ENCODE results near the gene DGKK.
"Not testable (repeated sequence)": the region's sequence is repeated elsewhere in the genome, so short reads cannot be mapped to it uniquely, and the experiment has no call there.

The DGKK gene

DNA sequence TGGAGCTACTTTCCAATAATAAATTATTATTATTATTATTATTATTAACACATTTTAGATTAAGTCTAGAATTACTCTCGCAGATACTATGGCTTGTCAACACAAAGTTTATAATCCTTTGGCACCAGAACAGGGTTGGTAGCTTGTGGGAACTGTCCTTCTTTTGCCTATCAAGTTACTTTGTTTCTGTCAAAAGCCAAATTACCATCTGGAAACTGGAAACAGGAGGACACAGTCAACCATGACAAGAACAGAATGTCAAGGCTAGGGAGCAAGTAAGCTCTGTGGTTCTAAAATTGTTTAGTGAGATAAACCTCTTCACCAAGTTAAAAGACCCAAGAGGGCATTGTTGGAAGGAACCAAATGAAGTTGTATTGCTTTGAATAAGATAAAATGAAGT lies 42.5 kb downstream of the DGKK start:
- no peak for DNase-seq (ENCODE audit: low spot score)

DNA sequence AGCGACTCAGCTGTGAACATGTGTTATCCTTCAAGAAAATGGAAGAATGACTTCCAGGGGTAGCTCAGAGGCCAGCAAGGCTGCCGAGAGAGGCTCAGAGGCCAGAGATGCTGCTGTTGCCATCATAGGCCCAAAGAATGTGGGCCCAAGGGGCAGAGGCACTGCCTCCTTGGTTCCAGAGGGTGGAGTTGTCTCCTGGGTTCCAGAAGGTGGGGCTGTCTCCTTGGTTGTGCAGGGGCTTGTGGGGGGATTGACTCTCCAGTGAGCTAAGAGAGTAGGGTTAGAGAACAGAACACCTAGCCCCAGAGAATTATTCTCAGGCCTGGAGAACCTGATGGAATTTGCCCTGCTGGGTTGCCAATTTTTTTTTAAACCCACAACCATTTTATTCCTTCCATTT lies 62.6 kb downstream of the DGKK start:
- DNase-seq (ENCODE audit: low spot score) = no peak

DNA sequence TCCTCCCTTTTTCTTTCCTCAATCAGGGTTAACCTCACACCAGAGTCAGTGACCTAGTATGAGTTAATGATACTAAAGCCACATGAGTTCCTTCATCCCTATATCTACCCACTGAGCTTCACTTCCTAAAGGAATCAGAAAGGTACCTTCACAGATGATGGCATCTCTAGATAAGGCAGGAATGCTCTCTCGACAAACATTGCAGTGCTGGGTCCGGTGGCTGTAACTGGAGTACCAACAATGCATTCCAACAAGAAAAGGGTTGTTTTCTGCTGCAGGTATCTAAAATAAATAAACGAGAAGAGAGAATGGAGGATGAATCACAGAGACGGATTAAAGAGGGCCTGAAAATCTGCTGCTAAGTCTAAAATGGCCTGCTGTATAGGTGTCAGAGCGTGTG lies 66.7 kb downstream of the DGKK start:
- no peak for DNase-seq (ENCODE audit: low spot score)

DNA sequence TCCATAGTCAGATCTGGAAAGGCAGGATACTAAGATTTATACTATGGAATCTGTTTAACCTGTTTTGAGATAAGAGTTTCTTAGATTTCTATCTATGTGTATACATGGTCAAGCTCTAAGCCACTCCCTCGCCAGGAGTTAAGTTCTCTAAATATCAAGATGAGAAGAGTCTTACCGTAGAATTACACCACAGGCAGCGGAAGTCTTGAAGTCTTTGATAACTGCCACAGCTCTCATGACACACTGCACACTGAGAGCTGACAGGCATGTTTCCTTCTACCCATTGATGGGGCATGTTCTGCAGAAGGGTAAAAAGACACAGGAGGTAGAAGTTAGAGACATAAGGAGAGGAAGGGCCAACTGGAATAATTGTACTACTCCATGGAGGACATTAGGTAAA lies 67.7 kb downstream of the DGKK start:
- no peak for DNase-seq (ENCODE audit: low spot score)

DNA sequence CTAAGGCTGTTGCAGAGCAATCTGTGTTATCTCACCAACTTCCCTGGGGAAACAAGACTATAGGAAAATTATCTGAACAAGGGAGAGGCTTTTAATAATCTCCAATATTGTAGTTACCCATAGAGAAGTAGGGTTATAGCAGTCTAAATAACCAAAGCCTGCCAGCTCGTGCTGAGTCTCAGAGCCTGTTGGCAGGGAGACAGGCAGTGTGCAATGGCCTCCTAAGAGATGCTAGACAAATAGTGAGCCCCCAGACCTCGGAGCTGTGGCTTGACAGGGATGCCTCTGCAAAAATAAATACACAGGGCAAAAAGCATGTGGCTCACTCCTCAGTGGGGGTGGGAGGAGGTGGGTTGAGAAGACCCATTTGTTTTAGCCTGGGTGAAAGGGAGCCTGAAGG lies 76.7 kb downstream of the DGKK start:
- DNase-seq (ENCODE audit: low spot score) = no peak

DNA sequence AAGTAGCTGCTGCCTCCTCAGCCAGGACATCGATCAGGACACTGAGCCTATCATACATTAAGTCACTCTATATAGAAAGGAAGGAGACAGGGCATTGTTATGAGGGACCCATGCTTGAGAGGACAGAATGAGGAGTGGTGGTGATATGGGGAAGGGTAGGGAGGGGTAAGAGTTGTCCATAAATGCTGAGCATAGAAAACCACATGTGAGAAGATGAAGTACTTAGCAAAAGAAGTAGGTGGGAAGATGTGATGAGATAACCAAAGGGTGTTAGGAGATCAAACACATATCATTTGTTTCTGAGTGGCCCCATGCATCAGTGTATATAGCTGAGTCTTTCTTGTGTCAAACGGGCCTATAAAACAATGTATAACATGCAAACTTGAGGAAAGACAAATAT lies 84.1 kb downstream of the DGKK start:
- DNase-seq (ENCODE audit: low spot score) = no peak

DNA sequence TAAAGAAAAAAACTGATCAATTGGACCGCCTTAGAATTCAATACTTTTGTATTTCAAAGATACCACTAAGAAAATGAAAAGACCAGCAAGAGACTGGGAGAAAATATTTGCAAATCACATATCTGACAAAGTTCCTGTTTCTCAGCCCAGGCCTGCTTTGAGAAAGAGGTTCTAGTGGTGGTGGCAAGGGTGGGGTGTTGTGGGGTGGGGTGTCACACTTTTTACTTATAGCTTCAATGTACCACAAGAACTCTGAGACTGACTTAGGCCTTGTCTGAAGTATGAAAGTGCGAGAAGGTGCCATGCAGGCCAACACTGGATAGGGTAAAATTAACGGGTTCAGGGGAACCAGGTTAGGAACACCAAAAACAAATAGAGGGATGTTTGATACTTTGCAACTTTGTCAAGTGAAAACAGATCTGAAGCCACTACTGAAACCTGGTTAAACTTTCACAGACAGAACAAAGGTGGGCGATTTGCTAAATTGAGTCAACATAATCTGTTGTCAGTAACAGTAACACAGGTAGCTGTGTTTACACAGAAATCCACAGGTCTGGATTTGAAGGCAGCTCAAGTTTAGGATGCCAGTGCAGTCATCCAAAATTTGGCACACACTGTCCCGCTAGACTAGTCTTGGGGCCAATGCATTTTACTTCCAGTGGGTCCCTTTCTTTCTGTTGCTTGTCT lies 88.8 kb downstream of the DGKK start:
- DNase-seq (ENCODE audit: low spot score) = no peak

DNA sequence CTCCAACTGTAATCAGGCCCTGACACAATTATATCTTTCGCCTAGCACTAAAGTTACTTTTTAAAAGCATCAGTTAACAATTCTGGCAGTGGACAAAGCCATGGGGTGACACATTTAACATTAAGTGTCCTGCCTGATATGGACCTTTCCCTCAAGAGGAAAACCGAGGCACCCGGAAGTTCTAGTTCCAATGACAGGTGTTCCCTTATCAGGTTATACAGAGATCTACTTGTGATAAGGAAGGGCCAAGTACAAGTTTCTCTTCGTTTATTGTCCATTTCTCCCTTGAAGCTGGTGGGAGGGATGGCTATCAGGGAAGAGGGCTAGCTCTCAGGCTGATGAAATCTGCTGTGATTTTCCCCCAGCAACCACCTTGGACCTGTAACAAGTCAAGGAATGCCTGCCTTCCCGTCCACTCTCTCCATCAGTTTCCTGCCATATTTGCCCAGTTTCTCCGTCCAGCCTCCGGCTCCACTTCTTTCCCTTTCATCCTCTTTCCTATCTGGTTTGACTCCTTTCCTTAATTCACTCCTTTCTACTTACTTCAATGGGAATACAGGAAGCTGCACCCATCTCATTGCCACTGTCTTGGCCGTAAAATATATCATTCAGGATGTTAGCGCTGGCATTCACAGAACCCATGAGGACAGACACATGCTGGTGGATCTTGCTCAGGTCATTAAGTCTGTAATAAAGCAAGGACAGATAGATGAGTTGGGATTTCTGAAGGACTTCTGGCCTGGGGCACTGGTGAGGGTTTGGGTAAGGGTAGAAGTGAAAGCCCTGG lies 95.0 kb downstream of the DGKK start:
- no peak for DNase-seq (ENCODE audit: low spot score)

DNA sequence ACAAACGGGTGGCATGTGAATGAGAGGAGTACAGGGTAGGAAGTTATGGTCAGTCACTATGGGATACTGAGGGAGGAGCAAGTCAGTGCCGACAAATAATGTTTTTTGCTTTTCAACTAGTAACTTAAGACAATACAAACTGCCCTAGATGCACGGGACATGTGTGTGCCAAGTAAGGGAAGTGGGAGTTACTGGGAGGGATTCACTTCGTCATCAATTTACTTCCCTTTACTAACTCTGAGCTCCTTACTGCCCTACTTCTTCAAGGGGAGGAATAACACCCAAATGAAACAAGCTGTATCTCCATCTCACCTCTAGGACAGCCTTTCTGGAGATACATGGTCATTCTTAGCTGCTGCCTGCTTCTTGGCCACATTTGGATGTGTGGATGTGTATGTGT lies 97.7 kb downstream of the DGKK start:
- DNase-seq (ENCODE audit: low spot score) = no peak

DNA sequence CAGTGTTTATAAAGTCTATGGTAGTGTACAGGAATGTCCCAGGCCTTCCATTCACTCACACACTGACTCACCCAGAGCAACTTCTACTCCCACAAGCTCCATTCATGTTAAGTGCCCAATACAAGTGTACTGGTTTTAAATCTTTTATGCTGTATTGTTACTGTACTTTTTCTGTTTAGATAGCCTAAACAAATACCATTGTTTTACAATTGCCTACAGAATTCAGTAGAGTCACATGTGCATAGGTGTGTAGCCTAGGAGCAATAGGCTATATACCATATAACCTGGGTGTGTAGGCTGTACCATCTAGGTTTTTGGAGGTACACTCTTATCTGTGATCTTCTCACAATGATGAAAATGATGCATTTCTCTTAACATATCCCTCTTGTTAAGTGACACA lies 126.7 kb downstream of the DGKK start:
- DNase-seq (ENCODE audit: low spot score) = no peak

DNA sequence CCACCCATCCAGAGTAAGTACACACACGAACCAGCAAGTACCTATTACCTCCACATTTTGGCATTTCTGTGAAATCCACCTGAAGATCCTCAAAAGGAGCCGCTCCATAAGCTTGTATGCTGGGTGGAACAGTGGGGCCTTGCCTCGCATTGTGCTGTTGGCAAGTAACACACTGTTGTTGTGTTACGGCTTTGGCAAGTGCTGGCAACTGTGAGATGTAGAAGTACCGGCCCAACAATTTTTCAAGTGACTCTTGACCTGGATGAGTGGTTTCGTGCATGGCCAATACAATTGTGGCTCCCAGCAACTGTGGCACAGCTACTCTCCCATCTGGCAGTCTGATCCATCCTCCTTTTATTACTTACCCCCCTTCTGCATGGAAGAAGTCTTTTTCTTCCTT lies 137.3 kb downstream of the DGKK start:
- DNase-seq (ENCODE audit: low spot score) = no peak

DNA sequence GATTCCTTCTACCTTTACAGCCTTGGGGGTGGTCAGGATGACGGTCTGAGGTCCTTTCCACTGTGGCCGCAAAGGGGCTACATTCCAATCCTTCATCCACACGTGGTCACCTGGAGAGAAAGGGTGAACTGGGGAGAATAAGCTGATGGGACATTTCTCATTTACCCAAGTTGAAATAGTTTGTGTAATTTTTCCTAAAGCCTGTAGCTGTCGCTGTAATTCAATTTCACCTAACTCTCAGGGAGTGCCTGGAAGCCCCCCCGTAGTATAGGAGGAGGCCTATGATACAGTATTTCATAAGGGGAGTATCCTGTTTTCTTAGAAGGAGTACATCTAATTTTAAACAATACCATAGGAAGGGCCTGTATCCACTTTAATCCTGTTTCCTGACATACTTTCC lies 138.0 kb downstream of the DGKK start:
- not testable (repeated sequence) for DNase-seq (ENCODE audit: low spot score)

DNA sequence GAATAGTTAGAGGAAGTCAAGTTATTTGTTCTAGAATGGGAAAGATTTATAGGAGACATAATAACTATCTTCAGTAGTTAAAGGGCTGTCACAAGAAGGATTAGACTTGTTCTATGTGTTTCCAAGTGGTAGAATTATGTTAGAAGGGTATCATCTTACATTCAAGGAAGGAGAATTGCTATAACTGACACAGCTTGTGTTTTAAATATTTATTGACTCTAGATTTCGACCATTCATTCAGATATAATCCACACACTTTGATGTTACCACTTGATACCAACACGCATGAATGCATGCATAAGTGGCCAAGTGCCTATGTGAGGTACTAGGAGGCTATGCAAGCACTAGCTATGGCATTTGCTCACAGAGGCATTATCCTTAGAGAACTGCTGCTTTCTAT lies 143.4 kb downstream of the DGKK start:
- DNase-seq (ENCODE audit: low spot score) = no peak
